HG03460 (cell line): ENCODE measurements around the gene SYT8.

Experiments used
- ATAC-seq: cut with Tn5 transposase; IDR thresholded peaks from one replicate; pipeline ENCODE4 v1.9.1; 2021; ENCODE audit not compliant: unreplicated experiment

Gene SYT8

GRCh38 chr11:1857064-1857463 lies 22.3 kb downstream of the SYT8 start:
- ATAC-seq, result no peak

GRCh38 chr11:1858154-1858553 lies 23.4 kb downstream of the SYT8 start:
- ATAC-seq, result no peak

- ATAC-seq, result no peak
Measured at GRCh38 chr11:1858576-1858975, 23.8 kb downstream of the SYT8 start.

GRCh38 chr11:1859004-1859403 lies 24.2 kb downstream of the SYT8 start:
- no peak for ATAC-seq

GRCh38 chr11:1860108-1860507 lies 25.3 kb downstream of the SYT8 start:
- ATAC-seq, result no peak

- no peak for ATAC-seq
Measured at GRCh38 chr11:1861435-1862411, 26.9 kb downstream of the SYT8 start.

GRCh38 chr11:1862588-1863351 lies 28.0 kb downstream of the SYT8 start:
- ATAC-seq, result no peak

- no peak for ATAC-seq
Measured at GRCh38 chr11:1863352-1864216, 28.8 kb downstream of the SYT8 start.

- ATAC-seq, result no peak
Measured at GRCh38 chr11:1864231-1864630, 29.4 kb downstream of the SYT8 start.

- ATAC-seq, result no peak
Measured at GRCh38 chr11:1864831-1865665, 30.3 kb downstream of the SYT8 start.

- ATAC-seq, result no peak
Measured at GRCh38 chr11:1866226-1866625, 31.4 kb downstream of the SYT8 start.

- no peak for ATAC-seq
Measured at GRCh38 chr11:1866776-1867175, 32.0 kb downstream of the SYT8 start.

- no peak for ATAC-seq
Measured at GRCh38 chr11:1867381-1867780, 32.6 kb downstream of the SYT8 start.

- no peak for ATAC-seq
Measured at GRCh38 chr11:1868056-1868635, 33.4 kb downstream of the SYT8 start.

- ATAC-seq, result no peak
Measured at GRCh38 chr11:1868636-1869291, 34.0 kb downstream of the SYT8 start.

GRCh38 chr11:1869427-1870325 lies 34.9 kb downstream of the SYT8 start:
- no peak for ATAC-seq

GRCh38 chr11:1870326-1870696 lies 35.5 kb downstream of the SYT8 start:
- no peak for ATAC-seq

GRCh38 chr11:1870721-1871466 lies 36.1 kb downstream of the SYT8 start:
- ATAC-seq, result no peak
